Measurements from ENCODE around the gene SAFB. TPM values are rescaled to one million over a fixed set of nuclear protein-coding genes. Genes with fewer than 3 reads are reported as not detected.

Gene SAFB
- total and polyA plus RNA-seq, 2 of the 13 experiments (the other 11 are each of a cell fraction or from before 2014, with no cell fraction given), result 21.0 to 28.4 TPM

- no peak for TF ChIP-seq STAT5B (CRISPR knock-in tag; IDR thresholded peaks at IDR 0.05)
- TF ChIP-seq CHCHD3 (CRISPR knock-in tag; IDR thresholded peaks at IDR 0.05), result peak; percentile 96
- peak; percentile 89 for TF ChIP-seq ZIK1 (CRISPR knock-in tag; IDR thresholded peaks at IDR 0.05; ENCODE audit: borderline replicate concordance, low read depth)
- peak; percentile 99 for TF ChIP-seq SMAD1 (CRISPR knock-in tag; IDR thresholded peaks at IDR 0.05; ENCODE audit: borderline replicate concordance, low read depth)
- TF ChIP-seq ZNF282 (IDR thresholded peaks at IDR 0.05; ENCODE audit: partially characterized antibody), result no peak
- TF ChIP-seq YEATS4 (CRISPR knock-in tag; IDR thresholded peaks at IDR 0.05; ENCODE audit: borderline replicate concordance), result peak; percentile 86
- TF ChIP-seq ZNF629 (CRISPR knock-in tag; conservative IDR thresholded peaks at IDR 0.05), result no peak
- peak; percentile 49; the same call in 1 of the 2 replicates for TF ChIP-seq MED13 (CRISPR knock-in tag; IDR thresholded peaks at IDR 0.05)
- TF ChIP-seq PPARG (CRISPR knock-in tag; conservative IDR thresholded peaks at IDR 0.05), result peak; percentile 41; the same call in 1 of the 2 replicates
- TF ChIP-seq KDM4B (CRISPR knock-in tag; IDR thresholded peaks at IDR 0.05), result 0 out of 2 replicates have a peak, but pooled peaks have one; percentile 30
- TF ChIP-seq ZBTB37 (CRISPR knock-in tag; IDR thresholded peaks at IDR 0.05), result no peak
- no peak for TF ChIP-seq RFX5 (IDR thresholded peaks at IDR 0.05; ENCODE audit: low read depth, low read length)
- no peak for TF ChIP-seq ZNF746 (CRISPR knock-in tag; IDR thresholded peaks at IDR 0.05)
- no peak; the same call in 1 of the 2 replicates for TF ChIP-seq ZNF12 (CRISPR knock-in tag; IDR thresholded peaks at IDR 0.05)
- TF ChIP-seq ZBTB38 (CRISPR knock-in tag; IDR thresholded peaks at IDR 0.05), result peak; percentile 89; the same call in 1 of the 2 replicates
- TF ChIP-seq, protein P1, sequence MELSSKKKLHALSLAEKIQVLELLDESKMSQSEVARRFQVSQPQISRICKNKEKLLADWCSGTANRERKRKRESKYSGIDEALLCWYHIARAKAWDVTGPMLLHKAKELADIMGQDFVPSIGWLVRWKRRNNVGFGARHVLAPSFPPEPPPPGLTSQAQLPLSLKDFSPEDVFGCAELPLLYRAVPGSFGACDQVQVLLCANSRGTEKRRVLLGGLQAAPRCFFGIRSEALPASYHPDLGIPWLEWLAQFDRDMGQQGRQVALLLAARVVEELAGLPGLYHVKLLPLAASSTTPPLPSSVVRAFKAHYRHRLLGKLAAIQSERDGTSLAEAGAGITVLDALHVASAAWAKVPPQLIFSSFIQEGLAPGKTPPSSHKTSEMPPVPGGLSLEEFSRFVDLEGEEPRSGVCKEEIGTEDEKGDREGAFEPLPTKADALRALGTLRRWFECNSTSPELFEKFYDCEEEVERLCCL (CRISPR knock-in tag; IDR thresholded peaks at IDR 0.05; ENCODE audit: borderline replicate concordance), result no peak
- TF ChIP-seq IKZF5 (CRISPR knock-in tag; IDR thresholded peaks at IDR 0.05), result peak; percentile 88
- TF ChIP-seq NCOA2 (CRISPR knock-in tag; IDR thresholded peaks at IDR 0.05), result peak; percentile 63; the same call in 1 of the 2 replicates
- TF ChIP-seq MYNN (CRISPR knock-in tag; IDR thresholded peaks at IDR 0.05; ENCODE audit: low read depth), result no peak
- no peak for TF ChIP-seq NR2F1 (CRISPR knock-in tag; IDR thresholded peaks at IDR 0.05)
- peak; percentile 88 for TF ChIP-seq ZNF546 (CRISPR knock-in tag; conservative IDR thresholded peaks at IDR 0.05)
- TF ChIP-seq, protein P2, sequence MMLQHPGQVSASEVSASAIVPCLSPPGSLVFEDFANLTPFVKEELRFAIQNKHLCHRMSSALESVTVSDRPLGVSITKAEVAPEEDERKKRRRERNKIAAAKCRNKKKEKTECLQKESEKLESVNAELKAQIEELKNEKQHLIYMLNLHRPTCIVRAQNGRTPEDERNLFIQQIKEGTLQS (CRISPR knock-in tag; IDR thresholded peaks at IDR 0.05), result no peak; the same call in 1 of the 2 replicates
- 0 out of 2 replicates have a peak, but pooled peaks have one; percentile 41 for TF ChIP-seq PAX8 (CRISPR knock-in tag; IDR thresholded peaks at IDR 0.05; ENCODE audit: borderline replicate concordance)
- peak; percentile 32; the same call in 1 of the 2 replicates for TF ChIP-seq HOXA9 (CRISPR knock-in tag; IDR thresholded peaks at IDR 0.05; ENCODE audit: borderline replicate concordance)
- TF ChIP-seq ZNF691 (CRISPR knock-in tag; IDR thresholded peaks at IDR 0.05; ENCODE audit: borderline replicate concordance, low read depth), result peak; percentile 60; the same call in 1 of the 2 replicates
Measured at GRCh38 chr19:5690125-5690954, 67.5 kb downstream of the SAFB start, which contains the start of gene RPL36 (continued).
